AG09319 (cell line): ENCODE measurements around the gene GFRA1.

Experiments used
- DNase-seq: peaks from one replicate; pipeline ENCODE4 v3.0.0-alpha.2; 2010; ENCODE audit warnings: low read depth; ENCODE audit errors: extremely low read depth
- TF ChIP-seq, protein P1 (sequence below): IDR thresholded peaks from 2 replicates; pipeline ENCODE4 v1.5.1; 2011; ENCODE audit warnings: low read depth, mild to moderate bottlenecking, inconsistent platforms, low read length, moderate library complexity

The GFRA1 gene

GRCh38 chr10:116271593-116272439 lies 1.2 kb downstream of the GFRA1 start:
- no peak for DNase-seq
- TF ChIP-seq, protein P1, sequence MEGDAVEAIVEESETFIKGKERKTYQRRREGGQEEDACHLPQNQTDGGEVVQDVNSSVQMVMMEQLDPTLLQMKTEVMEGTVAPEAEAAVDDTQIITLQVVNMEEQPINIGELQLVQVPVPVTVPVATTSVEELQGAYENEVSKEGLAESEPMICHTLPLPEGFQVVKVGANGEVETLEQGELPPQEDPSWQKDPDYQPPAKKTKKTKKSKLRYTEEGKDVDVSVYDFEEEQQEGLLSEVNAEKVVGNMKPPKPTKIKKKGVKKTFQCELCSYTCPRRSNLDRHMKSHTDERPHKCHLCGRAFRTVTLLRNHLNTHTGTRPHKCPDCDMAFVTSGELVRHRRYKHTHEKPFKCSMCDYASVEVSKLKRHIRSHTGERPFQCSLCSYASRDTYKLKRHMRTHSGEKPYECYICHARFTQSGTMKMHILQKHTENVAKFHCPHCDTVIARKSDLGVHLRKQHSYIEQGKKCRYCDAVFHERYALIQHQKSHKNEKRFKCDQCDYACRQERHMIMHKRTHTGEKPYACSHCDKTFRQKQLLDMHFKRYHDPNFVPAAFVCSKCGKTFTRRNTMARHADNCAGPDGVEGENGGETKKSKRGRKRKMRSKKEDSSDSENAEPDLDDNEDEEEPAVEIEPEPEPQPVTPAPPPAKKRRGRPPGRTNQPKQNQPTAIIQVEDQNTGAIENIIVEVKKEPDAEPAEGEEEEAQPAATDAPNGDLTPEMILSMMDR: no peak

DNA sequence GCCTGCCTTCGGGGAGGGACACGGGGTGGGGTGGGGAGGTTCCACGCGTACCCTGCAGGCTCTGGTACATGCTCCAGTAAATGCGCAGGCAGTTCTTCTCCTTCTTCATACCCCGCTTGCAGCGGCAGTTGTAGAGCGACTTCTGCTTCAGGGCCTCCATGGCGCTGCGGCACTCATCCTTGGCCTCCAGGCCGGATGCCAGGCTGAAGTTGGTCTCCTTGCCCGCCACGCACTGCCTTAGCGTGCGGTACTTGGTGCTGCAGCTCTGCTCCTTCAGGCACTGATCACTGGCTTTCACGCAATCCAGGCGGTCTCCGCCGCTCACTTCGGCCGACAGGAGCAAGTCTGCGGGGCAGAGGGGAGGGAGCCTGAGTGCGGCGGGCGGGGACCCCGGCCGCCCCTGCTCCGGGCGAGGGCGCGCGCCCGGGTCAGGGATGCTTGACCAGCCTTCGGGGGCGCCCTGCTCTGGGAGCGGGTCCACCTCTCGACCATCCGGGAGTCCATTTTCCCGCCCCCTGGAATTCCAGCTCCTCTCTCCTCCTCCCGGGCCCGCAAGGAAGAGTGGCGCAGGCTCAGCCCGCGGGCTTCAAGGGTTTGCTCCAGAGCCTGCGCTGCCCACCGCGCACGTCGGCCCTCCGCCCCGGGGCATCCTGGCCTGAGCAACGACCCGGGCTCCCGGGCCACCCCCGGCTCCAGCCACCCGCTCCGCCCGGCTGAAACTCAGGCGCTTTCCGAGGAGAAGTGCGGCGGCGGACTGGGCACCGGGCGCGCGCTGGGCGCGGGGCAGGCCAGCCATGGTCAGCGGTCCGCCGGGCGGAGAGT lies 2.0 kb downstream of the GFRA1 start:
- TF ChIP-seq, protein P1: no peak
- DNase-seq: no peak

- DNase-seq: no peak
- TF ChIP-seq, protein P1: no peak
Observed at GRCh38 chr10:116270126-116270770, 2.8 kb downstream of the GFRA1 start.

DNA sequence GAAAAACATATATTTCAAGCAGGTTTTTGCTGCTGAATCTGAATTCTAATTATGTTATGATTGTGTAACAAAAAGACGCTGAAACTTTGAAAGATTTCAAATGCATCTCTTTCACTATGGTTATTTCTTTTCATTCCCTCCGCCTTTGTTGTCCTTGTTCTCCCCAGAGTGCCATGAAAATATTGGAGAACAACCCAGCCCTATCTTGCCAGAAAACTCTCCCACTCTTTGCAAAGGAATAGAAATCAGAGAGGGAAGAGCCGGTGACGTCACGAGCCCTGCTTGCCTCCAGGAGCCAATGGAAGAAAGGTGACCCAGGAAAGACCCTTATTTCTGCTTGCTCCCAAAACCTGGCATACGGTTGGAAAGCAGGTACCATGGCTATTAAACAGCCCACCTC lies 3.4 kb downstream of the GFRA1 start:
- no peak for DNase-seq
- TF ChIP-seq, protein P1: no peak

DNA sequence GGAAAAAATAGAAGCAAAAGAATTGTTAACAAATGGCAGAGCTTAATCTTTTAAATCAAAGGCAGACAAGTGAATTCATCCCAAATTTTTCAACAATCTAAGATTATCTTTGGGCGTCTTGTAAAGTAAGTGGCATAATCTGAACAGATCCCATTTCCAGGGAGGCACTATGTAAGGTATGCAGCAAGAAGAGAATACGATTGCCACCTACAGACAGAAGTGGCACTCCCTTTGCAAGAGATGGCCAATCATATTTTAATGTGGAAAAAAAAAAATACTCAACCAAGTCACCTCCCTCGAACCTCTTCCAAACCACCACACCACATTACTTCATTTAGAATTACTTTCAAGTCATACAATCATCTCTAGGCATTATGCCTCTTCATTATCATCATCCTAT lies 4.0 kb downstream of the GFRA1 start:
- TF ChIP-seq, protein P1: no peak
- no peak for DNase-seq

DNA sequence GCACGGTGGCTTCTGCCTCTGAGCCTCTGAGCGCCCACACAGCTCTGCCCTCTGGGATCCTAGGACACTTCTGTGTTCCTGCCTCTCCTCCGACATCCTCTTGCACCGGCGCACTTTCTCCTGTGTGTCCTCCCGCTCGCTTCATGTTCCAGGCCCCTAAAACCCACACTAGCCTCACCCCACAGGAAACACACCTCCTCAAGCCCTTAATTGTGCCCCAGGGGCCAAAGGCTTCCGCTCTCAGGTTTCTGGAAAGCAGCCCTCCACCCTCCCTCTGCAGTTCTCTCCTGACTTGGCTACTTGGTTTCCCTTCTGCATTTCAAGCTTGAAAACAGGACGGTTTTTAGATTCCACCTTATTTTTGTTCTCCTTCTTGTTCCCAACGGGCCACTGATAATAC lies 7.3 kb downstream of the GFRA1 start:
- no peak for DNase-seq
- TF ChIP-seq, protein P1: no peak
